ENCODE data around the gene ARFRP1. TPM values are rescaled to one million over a fixed set of nuclear protein-coding genes. Genes with fewer than 3 reads are reported as not detected.

ARFRP1 gene
- total and polyA plus RNA-seq, 2 of the 13 experiments (the other 11 are each of a cell fraction or from before 2014, with no cell fraction given) = 32.0 to 51.1 TPM

- TF ChIP-seq, protein P1, sequence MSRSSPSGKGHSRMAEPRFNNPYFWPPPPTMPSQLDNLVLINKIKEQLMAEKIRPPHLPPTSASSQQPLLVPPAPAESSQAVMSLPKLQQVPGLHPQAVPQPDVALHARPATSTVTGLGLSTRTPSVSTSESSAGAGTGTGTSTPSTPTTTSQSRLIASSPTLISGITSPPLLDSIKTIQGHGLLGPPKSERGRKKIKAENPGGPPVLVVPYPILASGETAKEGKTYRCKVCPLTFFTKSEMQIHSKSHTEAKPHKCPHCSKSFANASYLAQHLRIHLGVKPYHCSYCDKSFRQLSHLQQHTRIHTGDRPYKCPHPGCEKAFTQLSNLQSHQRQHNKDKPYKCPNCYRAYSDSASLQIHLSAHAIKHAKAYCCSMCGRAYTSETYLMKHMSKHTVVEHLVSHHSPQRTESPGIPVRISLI (CRISPR knock-in tag; IDR thresholded peaks at IDR 0.05; ENCODE audit: borderline replicate concordance) = no peak
- no peak for TF ChIP-seq TP53 (CRISPR knock-in tag; conservative IDR thresholded peaks at IDR 0.05)
- TF ChIP-seq FOXO4 (CRISPR knock-in tag; conservative IDR thresholded peaks at IDR 0.05) = no peak
- no peak for TF ChIP-seq ZNF224 (CRISPR knock-in tag; IDR thresholded peaks at IDR 0.05)
- 0 out of 2 replicates have a peak, but pooled peaks have one; percentile 9 for TF ChIP-seq DMAP1 (CRISPR knock-in tag; IDR thresholded peaks at IDR 0.05)
- no peak; the same call in 1 of the 2 replicates for TF ChIP-seq FOXO1 (CRISPR knock-in tag; IDR thresholded peaks at IDR 0.05)
- 0 out of 2 replicates have a peak, but pooled peaks have one; percentile 16 for TF ChIP-seq DRAP1 (CRISPR knock-in tag; IDR thresholded peaks at IDR 0.05)
- TF ChIP-seq ZNF432 (CRISPR knock-in tag; IDR thresholded peaks at IDR 0.05; ENCODE audit: borderline replicate concordance) = no peak
- no peak for TF ChIP-seq ZSCAN29 (CRISPR knock-in tag; conservative IDR thresholded peaks at IDR 0.05)
- no peak for TF ChIP-seq ZNF12 (CRISPR knock-in tag; IDR thresholded peaks at IDR 0.05)
- TF ChIP-seq CHD4 (IDR thresholded peaks at IDR 0.05; ENCODE audit: borderline replicate concordance, low read length) = no peak
- TF ChIP-seq ZNF501 (CRISPR knock-in tag; IDR thresholded peaks at IDR 0.05) = peak; percentile 63
- TF ChIP-seq CCAR2 (optimal IDR thresholded peaks at IDR 0.05; ENCODE audit: low read depth, low read length) = no peak
- peak; percentile 6; the same call in 1 of the 2 replicates for TF ChIP-seq ZNF747 (CRISPR knock-in tag; IDR thresholded peaks at IDR 0.05; ENCODE audit: borderline replicate concordance)
- no peak; the same call in 1 of the 2 replicates for TF ChIP-seq POGK (CRISPR knock-in tag; conservative IDR thresholded peaks at IDR 0.05)
- peak; percentile 39; the same call in 1 of the 2 replicates for TF ChIP-seq ZIK1 (CRISPR knock-in tag; IDR thresholded peaks at IDR 0.05; ENCODE audit: borderline replicate concordance, low read depth)
- TF ChIP-seq, protein P2, sequence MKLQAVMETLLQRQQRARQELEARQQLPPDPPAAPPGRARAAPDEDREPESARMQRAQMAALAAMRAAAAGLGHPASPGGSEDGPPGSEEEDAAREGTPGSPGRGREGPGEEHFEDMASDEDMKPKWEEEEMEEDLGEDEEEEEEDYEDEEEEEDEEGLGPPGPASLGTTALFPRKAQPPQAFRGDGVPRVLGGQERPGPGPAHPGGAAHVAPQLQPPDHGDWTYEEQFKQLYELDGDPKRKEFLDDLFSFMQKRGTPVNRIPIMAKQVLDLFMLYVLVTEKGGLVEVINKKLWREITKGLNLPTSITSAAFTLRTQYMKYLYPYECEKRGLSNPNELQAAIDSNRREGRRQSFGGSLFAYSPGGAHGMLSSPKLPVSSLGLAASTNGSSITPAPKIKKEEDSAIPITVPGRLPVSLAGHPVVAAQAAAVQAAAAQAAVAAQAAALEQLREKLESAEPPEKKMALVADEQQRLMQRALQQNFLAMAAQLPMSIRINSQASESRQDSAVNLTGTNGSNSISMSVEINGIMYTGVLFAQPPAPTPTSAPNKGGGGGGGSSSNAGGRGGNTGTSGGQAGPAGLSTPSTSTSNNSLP (IDR thresholded peaks at IDR 0.05; ENCODE audit: low read depth, low read length) = no peak
- TF ChIP-seq ERF (CRISPR knock-in tag; IDR thresholded peaks at IDR 0.05) = no peak
- TF ChIP-seq ZBTB10 (CRISPR knock-in tag; IDR thresholded peaks at IDR 0.05; ENCODE audit: borderline replicate concordance) = no peak
- TF ChIP-seq ZNF547 (CRISPR knock-in tag; IDR thresholded peaks at IDR 0.05) = no peak; the same call in none of the 2 replicates
Measured at GRCh38 chr20:63652192-63652980, 55.4 kb downstream of the ARFRP1 start (continued).
